Stomach (tissue), 8 donors: Measurements from ENCODE around the gene RABL2B. TPM values are rescaled to one million over a fixed set of nuclear protein-coding genes. Genes with fewer than 3 reads are reported as not detected.

Source experiments
- polyA plus RNA-seq, 3 donors: library from polyadenylated mRNA; stranded (reverse); fragments of 200-250 nt; gene quantifications; one replicate each; pipeline ENCODE4 v1.2.3, GENCODE V29; 2013
- total RNA-seq, 5 donors: library from RNA; depleted of rRNA; stranded (reverse); fragments of >200 nt; gene quantifications; one replicate each; pipeline versions ENCODE4 v1.1.0 to v1.2.3, GENCODE V29; 2014 to 2016
- donor health status: healthy with polysubstance abuse.
- donor health status: Bipolar disorder and iron deficiency.
- donor health status: healthy.

RABL2B gene
- total and polyA plus RNA-seq, 8 donors, result 6.6 to 18.1 (median 13.3) TPM

Other genes starting within 250 kb of the RABL2B start
- gene KLHDC7B, start 237.7 kb downstream of the RABL2B start, total RNA-seq, result not detected
- gene KLHDC7B, start 237.7 kb downstream of the RABL2B start, polyA plus RNA-seq, result under 1 TPM in 2 of 3 donors, not detected in 1; 0.25 to 0.46 TPM
- gene SYCE3, start 220.7 kb downstream of the RABL2B start, total RNA-seq, result not detected
- gene SYCE3, start 220.7 kb downstream of the RABL2B start, polyA plus RNA-seq, result 1 to 10 TPM in 1 of 3 donors, under 1 TPM in 1, not detected in 1; 0.80 to 1.9 TPM
- gene CPT1B, start 205.2 kb downstream of the RABL2B start, total RNA-seq, result 100 to 1,000 TPM in 2 of 5 donors, 10 to 100 TPM in 1, 1 to 10 TPM in 2; 6.6 to 164 (median 54.5) TPM
- gene CPT1B, start 205.2 kb downstream of the RABL2B start, polyA plus RNA-seq, result 10 to 100 TPM in 2 of 3 donors, 1 to 10 TPM in 1; 9.8 to 31.8 (median 10.1) TPM
- gene CHKB, start 200.8 kb downstream of the RABL2B start, total RNA-seq, result 100 to 1,000 TPM in 2 of 5 donors, 10 to 100 TPM in 3; 31.9 to 283 (median 81.2) TPM
- 100 to 1,000 TPM; 107 to 152 (median 129) TPM for gene CHKB, start 200.8 kb downstream of the RABL2B start, polyA plus RNA-seq
- 1 to 10 TPM in 2 of 5 donors, under 1 TPM in 3; 0.43 to 5.8 (median 0.89) TPM for gene MAPK8IP2, start 182.8 kb downstream of the RABL2B start, total RNA-seq
- 1 to 10 TPM in 1 of 3 donors, under 1 TPM in 2; 0.61 to 1.6 (median 0.81) TPM for gene MAPK8IP2, start 182.8 kb downstream of the RABL2B start, polyA plus RNA-seq
- gene ARSA, start 155.5 kb downstream of the RABL2B start, total RNA-seq, result 10 to 100 TPM in 4 of 5 donors, 1 to 10 TPM in 1; 7.7 to 88.1 (median 46.8) TPM
- gene ARSA, start 155.5 kb downstream of the RABL2B start, polyA plus RNA-seq, result 10 to 100 TPM; 27.0 to 45.7 (median 41.2) TPM
- gene SHANK3, start 110.8 kb downstream of the RABL2B start, total RNA-seq, result 10 to 100 TPM in 2 of 5 donors, 1 to 10 TPM in 3; 2.5 to 31.2 (median 7.6) TPM
- 1 to 10 TPM; 3.2 to 5.4 (median 3.4) TPM for gene SHANK3, start 110.8 kb downstream of the RABL2B start, polyA plus RNA-seq
- gene ACR, start 45.4 kb downstream of the RABL2B start, total RNA-seq, result under 1 TPM in 1 of 5 donors, not detected in 4; 0.37 TPM
- gene ACR, start 45.4 kb downstream of the RABL2B start, polyA plus RNA-seq, result under 1 TPM in 2 of 3 donors, not detected in 1; 0.19 to 0.23 TPM